Adrenal gland (tissue), 12 donors: Measurements from ENCODE around the gene CLCF1. TPM values are rescaled to one million over a fixed set of nuclear protein-coding genes. Genes with fewer than 3 reads are reported as not detected.

Experiments
- DNase-seq, 7 donors: peaks; one replicate each; pipeline ENCODE4 v3.0.0-alpha.2; 2019 to 2020
- H3K27ac ChIP-seq, 5 donors: fragments of 200-600 bp; sonication (generic) in 4 of 5; 1 replicate in 3 of 5; 2 replicates in 2 of 5; pipeline versions ENCODE4 v1.5.1 to v1.8.0; 2016 to 2020; ENCODE audit warnings: mild to moderate bottlenecking in 1 of 5
- H3K27me3 ChIP-seq: fragments of 200-600 bp; 2 replicates; pipeline ENCODE4 v1.8.0; 2021
- H3K36me3 ChIP-seq, 2 donors: fragments of 200-600 bp; replicated peaks in 1 of 2; 1 replicate in 1 of 2; 2 replicates in 1 of 2; pipeline versions ENCODE4 v1.5.1 to v1.8.0; 2018 to 2022
- H3K4me1 ChIP-seq, 2 donors: fragments of 200-600 bp; replicated peaks in 1 of 2; 1 replicate in 1 of 2; 2 replicates in 1 of 2; pipeline versions ENCODE4 v1.5.1 to v1.8.0; 2018 to 2021
- H3K4me3 ChIP-seq, 4 donors: fragments of 200-600 bp; sonication (generic) in 3 of 4; one replicate each; pipeline ENCODE4 v1.5.1; 2016 to 2018
- H3K9me3 ChIP-seq, 3 donors: fragments of 200-600 bp; sonication (generic) in 1 of 3; replicated peaks in 1 of 3; 1 replicate in 2 of 3; 2 replicates in 1 of 3; pipeline versions ENCODE4 v1.5.1 to v1.8.0; 2016 to 2021
- CTCF ChIP-seq, 6 experiments: fragments of 450-650 bp in 4 of 6; fragments of 200-600 bp in 2 of 6; sonication (generic) in 1 of 6; IDR thresholded peaks; 1 replicate in 5 of 6; 2 replicates in 1 of 6; pipeline versions ENCODE4 v1.5.1 to v1.8.0; 2016 to 2021; ENCODE audit warnings: antibody characterized with exemption in 6 of 6, mild to moderate bottlenecking in 2 of 6, moderate library complexity in 1 of 6
- POLR2A ChIP-seq, 2 donors: fragments of 450-650 bp; IDR thresholded peaks; one replicate each; pipeline ENCODE4 v1.6.1; 2017; ENCODE audit warnings: antibody characterized with exemption in 2 of 2, mild to moderate bottlenecking in 2 of 2, moderate library complexity in 1 of 2
- WGBS, 4 donors: extraction: QIAGEN DNeasy Blood & Tissue Kit in 2 of 4; methylation state at CpG; one replicate each; pipeline versions ENCODE4 v1.1.5 to v1.1.7; 2013 to 2017; 5-methylcytosine and 5-hydroxymethylcytosine counted together
- intact Hi-C, 2 donors: fragments of 100-400 bp; cut with DNase I; formaldehyde crosslinking; loops; one replicate each; pipeline versions ENCODE4 v1.14.1 to v1.15.0; 2022 to 2023
- polyA plus RNA-seq, 3 donors: library from polyadenylated mRNA; stranded (reverse); fragments of 200-250 nt in 2 of 3; fragments of 350-450 nt in 1 of 3; fragmentation: Illumina TruSeq in 1 of 3; extraction: RNeasy Lipid Tissue Mini Kit (QIAGEN cat#74804) in 1 of 3; gene quantifications; one replicate each; pipeline ENCODE4 v1.2.3, GENCODE V29; 2013 to 2014
- total RNA-seq, 9 donors: library from RNA; depleted of rRNA in 4 of 9; stranded (reverse); fragments of >200 nt in 4 of 9; fragments of 120-200 nt in 1 of 9; fragmentation: NEBNext Ultra II Directional in 1 of 9; extraction: Animal tissue kit (Norgen Biotek cat#: 25700) in 1 of 9; gene quantifications; one replicate each; pipeline versions ENCODE4 v1.1.0 to v1.2.4, GENCODE V29; 2013 to 2023
- donor health status: healthy with polysubstance abuse.
- donor health status: Bipolar disorder and iron deficiency.
- donor health status: DM: yes; HTN: yes; CAD: no.
- donor health status: DM: no; HTN: no; CAD: no.
- donor health status: DM: no; HTN: no; CAD: no.
- donor health status: DM: yes; HTN: yes; CAD: no.

CLCF1 gene
- total and polyA plus RNA-seq, 12 donors: 0.17 to 16.1 (median 3.1) TPM

- peaks cover 0 to 22% of the 10 kb centered on the region in 2 donors for H3K36me3 ChIP-seq
- peak overlapping the region in 2 of 5 donors; percentile 3 to 14 for H3K27ac ChIP-seq
- peak; percentile 67 to 84 (median 81) for DNase-seq
- WGBS, 4 donors: 38 to 69% (median 52%) methylated on average over 2 to 5 of the region's 5 CpGs
- H3K4me3 ChIP-seq: no peak overlapping the region
- TF ChIP-seq CTCF (IDR thresholded peaks at IDR 0.05): no peak
- TF ChIP-seq POLR2A (IDR thresholded peaks at IDR 0.05): no peak
- no peaks in the 10 kb centered on the region for H3K27me3 ChIP-seq
- H3K4me1 ChIP-seq: peaks cover 24 to 34% of the 10 kb centered on the region in 2 donors
- H3K9me3 ChIP-seq: no peaks in the 10 kb centered on the region
- intact Hi-C loops: no loop called here
These were observed 20.6 kb upstream of the CLCF1 start for GRCh38 chr11:67393990-67394389.

GRCh38 chr11:67393437-67393836, 20.0 kb upstream of the CLCF1 start:
- no peak overlapping the region for H3K27ac ChIP-seq
- H3K4me1 ChIP-seq: peaks cover 24 to 31% of the 10 kb centered on the region in 2 donors
- DNase-seq: peak in 1 of 7 donors; percentile 66
- H3K36me3 ChIP-seq: peaks cover 0 to 17% of the 10 kb centered on the region in 2 donors
- no peak overlapping the region for H3K4me3 ChIP-seq
- 91 to 94% (median 92%) methylated on average over 12 to 18 of the region's 18 CpGs for WGBS, 4 donors
- H3K9me3 ChIP-seq: no peaks in the 10 kb centered on the region
- no peak for TF ChIP-seq POLR2A (IDR thresholded peaks at IDR 0.05)
- no peak for TF ChIP-seq CTCF (IDR thresholded peaks at IDR 0.05)
- intact Hi-C loops: no loop called here
- H3K27me3 ChIP-seq: no peaks in the 10 kb centered on the region

- peak in 1 of 7 donors; percentile 67 for DNase-seq
- Histone ChIP-seq H3K9me3 (no peaks in the 10 kb centered on the region), H3K27me3 (no peaks in the 10 kb centered on the region), H3K4me1 (peaks cover 17 to 19% of the 10 kb centered on the region in 2 donors), H3K27ac (peak overlapping the region in 4 of 5 donors; percentile 67 to 92 (median 79)), H3K36me3 (peaks cover 0 to 5% of the 10 kb centered on the region in 2 donors), H3K4me3 (peak overlapping the region; percentile 51 to 94 (median 74))
- intact Hi-C loops: no loop called here
- 7 to 17% (median 11%) methylated on average over 8 to 31 of the region's 31 CpGs for whole genome bisulfite sequencing, 4 donors
- no peak for TF ChIP-seq CTCF (IDR thresholded peaks at IDR 0.05)
- TF ChIP-seq POLR2A (IDR thresholded peaks at IDR 0.05): no peak
These were observed 18.9 kb upstream of the CLCF1 start for GRCh38 chr11:67392183-67392715.

DNA sequence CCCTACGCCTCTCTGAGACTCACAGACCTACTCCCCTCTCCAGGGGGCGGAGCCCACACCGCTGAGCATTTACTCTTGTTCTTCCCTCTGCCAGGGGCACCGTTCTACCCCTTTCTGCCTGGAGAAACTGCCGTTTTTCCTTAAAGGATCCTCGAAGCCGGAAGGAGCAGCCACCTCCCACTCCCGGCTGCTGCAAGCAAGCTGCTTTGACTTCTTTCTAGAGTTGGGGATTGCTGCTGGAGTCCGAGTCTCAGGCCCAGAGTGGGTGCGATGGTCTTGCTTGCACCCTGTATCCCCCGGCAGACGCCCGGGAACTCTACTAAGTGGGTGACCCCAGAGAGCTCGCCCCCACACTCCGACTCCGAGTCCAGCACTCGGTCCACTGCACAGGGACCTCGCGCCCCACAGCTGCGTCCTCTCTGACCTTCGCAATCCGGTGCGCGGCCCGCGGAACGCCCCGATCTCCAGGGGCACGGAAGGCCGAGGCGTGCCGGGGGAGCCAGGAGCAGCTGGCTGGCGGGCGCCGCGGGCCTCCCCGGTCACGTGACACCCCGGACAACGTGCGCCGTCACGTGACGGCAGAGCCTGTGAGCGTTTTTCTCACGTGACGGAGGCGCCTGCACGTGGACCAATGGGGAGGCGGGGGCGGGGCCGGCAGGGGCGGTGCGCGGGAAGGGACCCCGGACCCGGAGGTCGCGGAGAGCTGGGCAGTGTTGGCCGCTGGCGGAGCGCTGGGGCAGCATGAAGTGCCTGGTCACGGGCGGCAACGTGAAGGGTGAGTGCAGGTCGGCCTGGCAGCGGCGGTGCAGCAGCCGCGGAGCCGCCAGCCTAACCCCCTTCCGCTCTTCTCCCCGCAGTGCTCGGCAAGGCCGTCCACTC, 18.1 kb upstream of the CLCF1 start, which contains the start of gene RAD9A:
RAD9A (plus strand) TSS at position 683 of the 879 bp plus-strand sequence; CDS start at position 742, 59 bp downstream.
- WGBS, 4 donors: 0% methylated on average over 20 to 75 of the region's 75 CpGs
- peak within 1 kb of the TSS in 4 of 5 donors; percentile 68 to 92 (median 79) for H3K27ac ChIP-seq
- peaks cover 0 to 4% of the 10 kb centered on the region in 2 donors for H3K36me3 ChIP-seq
- DNase-seq: peak; percentile 95 to 98 (median 97)
- H3K4me1 ChIP-seq: peaks cover 14 to 17% of the 10 kb centered on the region in 2 donors
- H3K9me3 ChIP-seq: no peaks in the 10 kb centered on the region
- TF ChIP-seq CTCF (IDR thresholded peaks at IDR 0.05): peak in 1 of 6 experiments; percentile 17
- peak; percentile 36 to 76 for TF ChIP-seq POLR2A (IDR thresholded peaks at IDR 0.05)
- peak within 1 kb of the TSS; percentile 58 to 94 (median 74) for H3K4me3 ChIP-seq
- no peaks in the 10 kb centered on the region for H3K27me3 ChIP-seq
- intact Hi-C loops: no loop called here
